Naive B cell (primary cell): ENCODE data around the gene ITPR2. TPM values are rescaled to one million over a fixed set of nuclear protein-coding genes. Genes with fewer than 3 reads are reported as not detected.
"Not testable (repeated sequence)": the region's sequence is repeated elsewhere in the genome, so short reads cannot be mapped to it uniquely, and the experiment has no call there.

Experiments
- ATAC-seq, 2 donors: fragments of 150-1000 bp; cut with Tn5 transposase; 2 replicates each; pipeline ENCODE4 v1.10.0; 2021; ENCODE audit warnings: low read depth in 2 of 2, mild to moderate bottlenecking in 2 of 2, moderate library complexity in 2 of 2
- DNase-seq: peaks from one replicate; pipeline ENCODE4 v3.0.0; 2022
- H3K27ac Mint-ChIP-seq, 6 donors: one replicate each; pipeline ENCODE4 v1.8.0; 2020 to 2022; ENCODE audit warnings: mild to moderate bottlenecking in 6 of 6, mixed read lengths in 6 of 6, moderate library complexity in 5 of 6, inconsistent platforms in 2 of 6
- H3K27me3 Mint-ChIP-seq, 3 donors: one replicate each; pipeline ENCODE4 v1.8.0; 2021 to 2022; ENCODE audit warnings: mixed read lengths in 3 of 3, mild to moderate bottlenecking in 1 of 3
- H3K36me3 Mint-ChIP-seq, 2 donors: one replicate each; pipeline ENCODE4 v1.8.0; 2020 to 2022; ENCODE audit warnings: mixed read lengths in 2 of 2, inconsistent platforms in 1 of 2, mild to moderate bottlenecking in 1 of 2
- H3K4me1 Mint-ChIP-seq, 3 donors: one replicate each; pipeline ENCODE4 v1.8.0; 2020 to 2022; ENCODE audit warnings: mixed read lengths in 3 of 3, inconsistent platforms in 1 of 3, mild to moderate bottlenecking in 1 of 3, moderate library complexity in 1 of 3
- H3K4me3 Mint-ChIP-seq, 8 donors: one replicate each; pipeline ENCODE4 v1.8.0; 2020 to 2022; ENCODE audit warnings: mild to moderate bottlenecking in 8 of 8, mixed read lengths in 8 of 8, moderate library complexity in 8 of 8, inconsistent platforms in 2 of 8
- H3K9me3 Mint-ChIP-seq, 7 donors: one replicate each; pipeline ENCODE4 v1.8.0; 2020 to 2022; ENCODE audit warnings: mixed read lengths in 7 of 7, mild to moderate bottlenecking in 5 of 7, inconsistent platforms in 2 of 7, moderate library complexity in 1 of 7
- polyA plus RNA-seq, 6 donors: library from polyadenylated mRNA; unstranded; fragments of 300-500 nt; fragmentation: Illumina TruSeq; gene quantifications; one replicate each; pipeline ENCODE4 v1.2.3, GENCODE V29; 2021; ENCODE audit warnings: low read depth in 6 of 6

ITPR2 gene
- polyA plus RNA-seq, 6 donors from 2014 or later = 6.7 to 23.6 (median 20.6) TPM

DNA sequence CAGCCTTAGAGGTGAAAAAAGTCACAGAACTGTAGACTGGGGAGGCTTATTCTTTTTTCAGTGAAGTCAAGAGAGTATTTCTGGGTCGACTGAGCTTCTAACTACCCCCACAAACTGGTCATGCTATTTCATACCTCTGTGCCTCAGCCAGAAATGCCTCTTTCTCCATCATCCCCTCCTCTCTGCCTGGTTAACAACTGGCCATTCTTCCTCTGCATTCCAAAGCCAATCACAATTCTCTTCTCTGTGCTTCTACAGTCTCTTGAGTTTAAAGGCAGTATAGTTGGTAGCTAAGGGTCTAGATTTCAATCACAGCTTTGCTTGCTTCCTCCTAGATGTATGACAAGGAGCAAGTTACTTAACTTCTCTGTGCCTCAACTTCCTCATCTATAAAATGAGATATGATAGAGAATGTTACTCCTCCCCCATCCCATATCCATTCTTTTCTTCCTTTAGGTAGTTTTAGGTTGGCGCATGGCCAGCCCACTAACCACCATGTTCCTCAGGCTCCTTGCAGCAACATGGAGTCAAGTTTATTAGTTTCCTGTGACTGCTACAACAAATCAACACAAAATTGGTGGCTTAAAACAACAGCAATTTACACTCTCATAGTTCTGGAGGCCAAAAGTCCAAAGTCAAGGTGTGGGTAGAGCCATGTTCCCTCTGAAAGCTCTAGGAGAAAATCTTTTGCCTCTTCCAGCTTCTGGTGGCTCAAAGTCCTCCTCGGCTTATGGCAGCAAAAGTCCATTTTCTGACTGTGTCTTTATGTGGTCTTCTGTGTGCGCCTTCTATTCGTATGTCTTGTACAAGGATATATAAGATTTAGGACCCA, 62.5 kb downstream of the ITPR2 start:
- Mint-ChIP-seq H3K9me3 (peaks cover 0 to 2% (median 0%) of the 10 kb centered on the region in 7 donors), H3K4me3 (peak overlapping the region in 1 of 8 donors; percentile 13), H3K4me1 (peaks cover 26 to 37% (median 29%) of the 10 kb centered on the region in 3 donors), H3K36me3 (peaks cover 8 to 22% of the 10 kb centered on the region in 2 donors), H3K27ac (peak overlapping the region in 4 of 6 donors; percentile 24 to 86 (median 62)), H3K27me3 (no peaks in the 10 kb centered on the region)
- DNase-seq (no peak), ATAC-seq (no peak)

DNA sequence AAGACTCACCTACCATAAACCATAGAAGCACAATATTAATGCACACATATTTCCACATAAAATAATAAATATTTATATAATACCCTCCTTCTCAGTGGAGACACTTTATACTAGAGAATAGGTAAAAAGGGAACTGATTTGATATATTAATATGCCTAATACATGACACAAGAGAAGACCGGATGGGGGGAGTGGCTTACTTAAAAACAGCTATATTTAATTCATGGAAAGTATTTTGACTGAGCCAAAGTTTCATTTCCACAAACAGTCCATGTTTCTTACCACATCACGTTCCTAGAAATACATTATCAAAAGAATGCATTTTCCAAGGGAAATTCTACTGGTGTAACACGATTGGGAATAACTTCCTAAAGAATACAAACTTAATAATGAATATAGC, 63.4 kb downstream of the ITPR2 start:
- ATAC-seq (peak; percentile 51 to 54), DNase-seq (no peak)
- H3K36me3 Mint-ChIP-seq = peaks cover under 1 to 18% of the 10 kb centered on the region in 2 donors
- no peak overlapping the region for H3K27ac Mint-ChIP-seq
- H3K4me3 Mint-ChIP-seq = peak overlapping the region in 2 of 8 donors; percentile 13 to 36
- H3K9me3 Mint-ChIP-seq = peaks cover 0 to 5% (median 0%) of the 10 kb centered on the region in 7 donors
- no peaks in the 10 kb centered on the region for H3K27me3 Mint-ChIP-seq
- peaks cover 24 to 37% (median 24%) of the 10 kb centered on the region in 3 donors for H3K4me1 Mint-ChIP-seq

DNA sequence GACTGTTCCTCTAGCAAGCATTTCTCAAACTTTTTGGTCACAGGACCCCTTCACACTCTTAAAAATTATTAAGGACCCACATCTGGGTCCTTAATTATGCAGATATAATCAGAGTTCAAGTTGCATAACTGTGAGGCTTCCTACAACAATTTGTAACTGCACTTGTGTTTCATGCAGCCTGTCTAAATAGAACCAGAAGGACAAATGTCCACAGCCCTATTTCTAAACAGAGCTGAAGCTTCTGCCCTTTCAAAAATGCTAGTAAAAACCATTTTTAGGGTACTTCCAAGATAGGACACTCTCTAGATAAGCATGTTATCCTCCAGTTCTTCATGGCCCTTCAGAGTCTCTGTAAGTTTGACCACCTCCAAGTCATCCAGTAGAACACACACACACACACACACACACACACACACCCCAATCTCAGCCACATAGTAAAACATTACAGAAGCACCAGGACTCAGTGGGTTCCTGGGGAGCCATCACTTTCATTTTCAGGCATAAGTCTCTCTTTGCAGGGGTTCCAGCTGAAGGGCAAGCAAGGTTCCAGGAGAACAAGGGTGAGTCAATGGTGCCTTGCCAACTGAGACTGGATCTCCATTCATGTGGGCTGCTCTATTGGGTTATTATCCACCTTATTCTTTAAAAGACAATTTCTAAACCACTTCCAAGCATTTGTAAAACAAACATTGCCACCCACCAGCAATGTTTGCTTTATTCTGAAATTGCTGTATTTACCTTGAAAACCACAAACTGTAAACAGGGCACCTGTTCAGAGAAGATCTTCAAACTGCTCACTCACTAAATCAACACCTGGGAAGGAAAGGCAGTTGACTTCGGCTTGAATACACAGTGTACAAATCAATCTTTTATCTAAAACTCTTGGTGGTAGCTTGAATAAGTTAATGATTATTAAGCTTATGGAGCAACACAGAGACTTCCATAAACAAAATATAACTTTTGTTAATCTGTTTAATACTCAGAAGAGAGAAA, 64.1 kb downstream of the ITPR2 start:
- Mint-ChIP-seq H3K27me3 (no peaks in the 10 kb centered on the region), H3K9me3 (peaks cover 0 to 12% (median 5%) of the 10 kb centered on the region in 7 donors), H3K27ac (no peak overlapping the region), H3K36me3 (peaks cover 0 to 24% of the 10 kb centered on the region in 2 donors), H3K4me1 (peaks cover 24 to 37% (median 24%) of the 10 kb centered on the region in 3 donors), H3K4me3 (peak overlapping the region in 4 of 8 donors; percentile 21 to 36 (median 34))
- no peak for DNase-seq
- ATAC-seq = no peak

DNA sequence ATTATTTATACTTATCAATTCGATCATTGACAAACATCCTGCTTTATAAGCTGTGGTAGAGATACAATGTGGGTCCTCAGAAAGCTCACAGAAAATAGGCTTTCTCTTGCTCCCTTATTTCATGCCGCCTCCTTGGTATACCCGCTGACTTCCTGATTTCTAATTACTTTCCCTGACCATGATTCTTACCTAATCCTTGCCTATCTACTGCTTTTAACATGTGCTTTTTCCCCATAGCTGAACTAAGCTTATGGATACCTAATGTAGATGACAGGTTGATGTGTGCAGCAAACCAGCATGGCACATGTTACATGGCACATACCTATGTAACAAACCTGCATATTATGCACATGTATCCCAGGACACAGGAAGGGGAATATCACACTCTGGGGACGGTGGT, 65.1 kb downstream of the ITPR2 start:
- Mint-ChIP-seq H3K27ac (no peak overlapping the region), H3K4me3 (no peak overlapping the region), H3K9me3 (peaks cover 0 to 21% (median 9%) of the 10 kb centered on the region in 7 donors), H3K27me3 (no peaks in the 10 kb centered on the region), H3K36me3 (peaks cover 0 to 29% of the 10 kb centered on the region in 2 donors), H3K4me1 (peaks cover 20 to 34% (median 24%) of the 10 kb centered on the region in 3 donors)
- DNase-seq (no peak), ATAC-seq (no peak)

DNA sequence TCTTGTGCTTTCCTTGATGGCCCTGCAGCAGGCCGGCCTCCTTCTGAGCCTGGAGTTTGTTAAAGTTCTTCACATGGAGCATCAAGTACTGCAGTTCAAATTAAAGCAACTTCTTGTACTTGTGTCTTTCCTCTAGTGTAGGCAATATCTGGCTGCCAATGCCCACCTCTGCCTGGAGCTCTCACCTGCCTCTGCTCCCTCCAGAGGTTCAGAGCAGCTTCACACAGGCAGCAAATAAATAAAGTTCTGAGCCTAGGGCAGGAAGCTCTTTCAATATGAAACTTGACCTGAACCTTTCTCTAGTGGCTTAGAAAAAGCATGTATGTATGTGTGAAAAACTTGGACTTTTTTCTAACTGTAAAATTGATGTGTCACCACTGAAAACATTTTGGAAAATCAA, 65.9 kb downstream of the ITPR2 start:
- H3K4me1 Mint-ChIP-seq = peaks cover 20 to 31% (median 24%) of the 10 kb centered on the region in 3 donors
- peaks cover 0 to 24% (median 12%) of the 10 kb centered on the region in 7 donors for H3K9me3 Mint-ChIP-seq
- DNase-seq (no peak), ATAC-seq (no peak)
- H3K4me3 Mint-ChIP-seq = no peak overlapping the region
- H3K36me3 Mint-ChIP-seq = peaks cover 1 to 31% of the 10 kb centered on the region in 2 donors
- peak overlapping the region in 1 of 6 donors; percentile 37 for H3K27ac Mint-ChIP-seq
- no peaks in the 10 kb centered on the region for H3K27me3 Mint-ChIP-seq

DNA sequence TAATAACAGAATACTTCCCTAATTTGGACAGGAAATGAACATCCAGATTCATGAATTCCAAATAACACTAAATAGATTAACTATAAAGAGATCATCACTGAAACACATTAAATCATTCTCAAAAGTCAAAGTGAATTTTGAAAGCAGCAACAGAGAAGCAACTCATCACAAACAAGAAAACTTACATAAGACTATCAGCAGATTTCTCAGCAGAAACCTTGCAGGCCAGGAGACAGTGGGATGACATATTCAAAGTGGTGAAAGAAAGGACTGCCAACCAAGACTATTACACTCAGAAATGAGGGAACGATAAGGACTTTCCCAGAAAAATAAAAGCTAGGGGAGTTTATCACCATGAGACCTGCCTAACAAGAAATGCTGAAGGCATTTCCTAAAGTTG, 70.8 kb downstream of the ITPR2 start:
- peak overlapping the region in 1 of 8 donors; percentile 16 for H3K4me3 Mint-ChIP-seq
- ATAC-seq = no peak

DNA sequence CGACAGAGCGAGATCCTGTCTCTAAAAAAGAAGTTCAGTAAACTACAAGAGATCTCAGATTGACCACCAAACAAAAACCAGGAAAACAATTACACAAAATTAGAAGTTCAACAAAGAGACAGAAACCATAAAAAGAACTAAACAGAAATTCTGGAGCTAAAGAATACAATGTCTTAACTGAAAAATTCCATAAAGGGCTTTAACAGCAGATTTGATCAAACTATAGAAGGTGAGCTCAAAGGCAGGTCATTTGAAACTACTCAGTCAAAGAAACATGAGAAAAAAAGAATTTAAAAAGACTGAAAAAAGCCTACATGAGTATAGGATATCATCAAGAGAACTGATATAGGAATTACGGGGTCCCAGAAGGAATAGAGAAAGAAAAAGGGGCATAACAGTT, 71.2 kb downstream of the ITPR2 start:
- Mint-ChIP-seq H3K27ac (no peak overlapping the region), H3K4me3 (no peak overlapping the region), H3K27me3 (no peaks in the 10 kb centered on the region), H3K36me3 (peaks cover 14 to 43% of the 10 kb centered on the region in 2 donors), H3K4me1 (peaks cover 0 to 5% (median 0%) of the 10 kb centered on the region in 3 donors), H3K9me3 (peaks cover 0 to 43% (median 29%) of the 10 kb centered on the region in 7 donors)
- DNase-seq = no peak
- no peak for ATAC-seq

More for the DNA sequence above, 70.8 kb downstream of the ITPR2 start:
- no peak for DNase-seq
- H3K27ac Mint-ChIP-seq = no peak overlapping the region
- H3K4me1 Mint-ChIP-seq = peaks cover 0 to 8% (median 0%) of the 10 kb centered on the region in 3 donors
- H3K36me3 Mint-ChIP-seq = peaks cover 14 to 48% of the 10 kb centered on the region in 2 donors
- peaks cover 0 to 43% (median 29%) of the 10 kb centered on the region in 7 donors for H3K9me3 Mint-ChIP-seq
- no peaks in the 10 kb centered on the region for H3K27me3 Mint-ChIP-seq

DNA sequence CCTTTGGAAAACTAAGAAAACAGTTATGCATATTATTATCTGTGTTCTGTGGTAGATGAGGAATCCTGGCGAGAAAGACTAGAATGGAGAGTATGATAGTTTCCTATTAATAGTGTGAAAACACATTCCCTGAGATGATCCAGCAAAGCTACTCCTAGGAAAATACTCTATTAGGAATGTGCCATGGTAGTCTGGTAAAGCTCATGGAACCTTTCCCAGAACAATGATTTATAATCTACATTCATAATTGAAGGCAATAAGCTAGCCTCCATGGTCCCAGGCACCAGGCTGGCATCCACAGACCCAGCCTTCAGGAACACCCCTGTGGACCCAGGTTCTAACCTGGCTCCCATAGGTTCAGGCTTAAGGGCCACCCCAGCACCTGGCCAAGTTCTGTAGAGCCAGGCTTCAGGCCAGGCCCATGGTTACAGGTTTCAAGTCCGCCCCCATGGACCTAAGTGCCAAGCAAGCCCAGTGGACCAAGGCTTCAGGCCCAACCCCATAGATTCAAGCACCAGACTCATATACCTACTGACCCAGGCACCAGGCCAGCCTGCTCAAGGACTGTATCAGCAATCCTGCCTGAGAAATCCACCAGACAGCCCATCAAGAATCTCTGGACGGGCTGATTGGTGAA, 72.2 kb downstream of the ITPR2 start:
- H3K4me3 Mint-ChIP-seq = no peak overlapping the region
- peak overlapping the region in 1 of 6 donors; percentile 29 for H3K27ac Mint-ChIP-seq
- peaks cover 5 to 53% (median 38%) of the 10 kb centered on the region in 7 donors for H3K9me3 Mint-ChIP-seq
- peaks cover 14 to 43% of the 10 kb centered on the region in 2 donors for H3K36me3 Mint-ChIP-seq
- no peak for DNase-seq
- H3K4me1 Mint-ChIP-seq = peaks cover 0 to 3% (median 0%) of the 10 kb centered on the region in 3 donors
- ATAC-seq = no peak
- no peaks in the 10 kb centered on the region for H3K27me3 Mint-ChIP-seq

DNA sequence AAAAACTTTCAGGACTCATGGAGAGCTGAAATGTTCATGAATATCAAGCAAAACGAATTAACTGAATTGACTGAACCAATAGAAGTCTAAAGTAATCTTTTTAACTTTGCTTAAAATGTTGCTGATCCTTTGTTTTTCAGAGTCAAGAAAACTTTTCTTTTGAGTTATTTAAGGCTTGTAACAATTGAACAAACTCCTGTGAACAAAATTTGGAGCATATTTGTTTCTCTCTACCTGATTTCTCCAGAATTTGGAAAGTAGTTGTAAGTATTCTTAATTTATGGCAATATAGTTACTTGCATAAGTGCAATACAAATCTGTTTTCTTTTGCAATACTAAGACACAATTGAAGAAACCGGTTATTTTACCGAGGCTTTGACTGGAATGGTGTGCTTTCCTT, 77.6 kb downstream of the ITPR2 start:
- Mint-ChIP-seq H3K9me3 (peaks cover 2 to 31% (median 24%) of the 10 kb centered on the region in 7 donors), H3K36me3 (peaks cover 13 to 25% of the 10 kb centered on the region in 2 donors), H3K4me1 (peaks cover 9 to 20% (median 20%) of the 10 kb centered on the region in 3 donors)
- not testable (repeated sequence) for DNase-seq, ATAC-seq, H3K4me3 Mint-ChIP-seq, H3K27me3 Mint-ChIP-seq, H3K27ac Mint-ChIP-seq

DNA sequence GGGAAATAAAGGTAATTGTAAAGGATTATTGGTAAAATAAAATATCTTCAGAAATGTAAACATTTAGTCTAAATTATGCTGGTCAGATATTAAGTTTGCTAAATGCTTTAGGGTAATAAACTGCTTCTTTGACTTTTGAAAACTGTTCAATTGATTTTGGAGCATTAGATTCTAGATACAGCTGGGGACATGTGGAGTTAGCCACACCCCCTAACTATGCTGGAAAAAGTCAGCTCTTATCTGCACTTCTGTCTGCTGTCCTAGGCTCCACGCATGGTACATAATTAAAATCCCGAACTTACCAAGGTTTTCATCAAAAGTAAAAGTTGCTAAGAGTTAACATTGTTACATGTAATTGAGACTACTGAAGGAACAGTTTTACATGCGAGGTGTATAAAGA, 78.8 kb downstream of the ITPR2 start:
- H3K36me3 Mint-ChIP-seq = peaks cover 13 to 25% of the 10 kb centered on the region in 2 donors
- DNase-seq (no peak), ATAC-seq (no peak)
- peaks cover 2 to 29% (median 19%) of the 10 kb centered on the region in 7 donors for H3K9me3 Mint-ChIP-seq
- H3K27ac Mint-ChIP-seq = no peak overlapping the region
- no peak overlapping the region for H3K4me3 Mint-ChIP-seq
- peaks cover 11 to 29% (median 28%) of the 10 kb centered on the region in 3 donors for H3K4me1 Mint-ChIP-seq
- no peaks in the 10 kb centered on the region for H3K27me3 Mint-ChIP-seq

DNA sequence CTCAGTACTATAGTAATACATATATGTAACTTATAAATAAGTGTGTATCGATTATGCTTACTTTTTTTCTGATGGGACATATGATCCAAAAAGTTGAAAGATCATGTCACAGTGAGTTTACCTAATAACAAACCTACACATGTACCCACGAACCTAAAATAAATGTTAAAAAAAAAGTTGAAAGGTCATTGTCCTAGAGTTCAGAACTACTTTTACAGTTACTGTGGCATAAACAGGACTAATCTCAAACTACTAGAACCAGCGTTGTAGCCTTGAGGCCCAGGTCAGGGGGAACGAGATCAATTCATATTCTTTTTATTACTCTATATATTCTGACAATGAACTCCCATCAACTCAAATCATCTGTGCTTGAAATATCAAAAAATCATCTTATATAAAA, 81.8 kb downstream of the ITPR2 start:
- Mint-ChIP-seq H3K36me3 (peaks cover 13 to 23% of the 10 kb centered on the region in 2 donors), H3K4me1 (peaks cover 29 to 50% (median 34%) of the 10 kb centered on the region in 3 donors), H3K9me3 (peaks cover 0 to 24% (median 14%) of the 10 kb centered on the region in 7 donors), H3K27ac (peak overlapping the region in 1 of 6 donors; percentile 81), H3K27me3 (no peaks in the 10 kb centered on the region), H3K4me3 (peak overlapping the region in 2 of 8 donors; percentile 56 to 57)
- DNase-seq (no peak), ATAC-seq (no peak)

DNA sequence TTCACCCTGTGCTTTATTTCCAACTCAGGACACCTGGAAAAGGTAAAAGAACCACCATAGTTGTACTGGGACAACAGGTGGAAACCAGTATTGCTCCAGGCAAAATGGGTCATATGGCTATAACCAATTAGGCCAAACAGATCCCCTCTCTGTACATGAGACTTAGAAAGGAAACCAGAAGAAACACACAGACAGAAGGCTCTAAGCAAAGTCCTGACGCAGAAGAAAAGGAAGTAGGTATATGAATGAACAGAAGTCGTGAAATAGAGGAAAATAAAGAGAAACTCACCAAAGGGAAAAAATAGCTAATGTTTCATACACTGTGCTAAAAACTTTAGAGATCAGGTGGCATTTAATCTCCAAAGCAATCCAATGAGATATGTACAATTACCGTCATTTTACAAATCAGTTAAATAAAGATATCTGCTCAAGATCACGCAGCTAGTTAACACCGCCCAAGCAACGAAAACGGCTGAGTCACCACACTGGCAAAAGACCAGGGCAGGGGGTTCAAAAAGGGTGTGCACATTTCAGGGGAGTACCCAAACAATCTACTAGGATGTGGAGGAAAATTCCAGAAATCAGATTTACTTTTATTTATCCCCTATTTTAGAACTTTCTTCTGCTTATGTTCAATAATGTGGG, 82.3 kb downstream of the ITPR2 start:
- H3K4me3 Mint-ChIP-seq = peak overlapping the region in 7 of 8 donors; percentile 2 to 64 (median 48)
- H3K4me1 Mint-ChIP-seq = peaks cover 33 to 54% (median 37%) of the 10 kb centered on the region in 3 donors
- peak overlapping the region in 4 of 6 donors; percentile 0 to 81 (median 2) for H3K27ac Mint-ChIP-seq
- no peaks in the 10 kb centered on the region for H3K27me3 Mint-ChIP-seq
- peak; percentile 9 for DNase-seq
- peak; percentile 79 to 85 for ATAC-seq
- H3K36me3 Mint-ChIP-seq = peaks cover 13 to 23% of the 10 kb centered on the region in 2 donors
- H3K9me3 Mint-ChIP-seq = peaks cover 0 to 18% (median 8%) of the 10 kb centered on the region in 7 donors
